GM12878 (cell line): ENCODE measurements around the gene CADM2. TPM values are rescaled to one million over a fixed set of nuclear protein-coding genes. Genes with fewer than 3 reads are reported as not detected.

Experiments used
- ATAC-seq: fragments of 200-7000 bp; cut with Tn5 transposase; 3 replicates; pipeline ENCODE4 v1.9.1; 2020; ENCODE audit warnings: mild to moderate bottlenecking, moderate library complexity
- BruUV-seq: library from RNA; stranded (reverse); fragments of 400-500 nt; replicated peaks from 2 replicates; lab custom pipeline; 2021; lab: Mats Ljungman, UMichigan
- CTCF ChIA-PET: fragments of 300-600 bp; sonication (Branson Sonifier 250); formaldehyde crosslinking; extraction: SDS; loops from one replicate; lab custom pipeline; 2021; ENCODE audit warnings: inconsistent platforms; lab: Yijun Ruan, JAX
- POLR2A ChIA-PET: fragments of 350-600 bp; formaldehyde crosslinking; extraction: SDS; loops from one replicate; lab custom pipeline; 2021; ENCODE audit warnings: inconsistent platforms; lab: Charles Lee
- RAD21 ChIA-PET: fragments of 300-600 bp; sonication (Branson Sonifier 250); formaldehyde crosslinking; loops from one replicate; lab custom pipeline; 2023; ENCODE audit warnings: antibody characterized with exemption; ENCODE audit not compliant: unreplicated experiment; lab: Charles Lee
- SMC1A ChIA-PET: fragments of 300-600 bp; sonication (Branson Sonifier 250); formaldehyde crosslinking; loops from one replicate; lab custom pipeline; 2023; ENCODE audit not compliant: unreplicated experiment, uncharacterized antibody; lab: Charles Lee
- DNase-seq: peaks from one replicate; pipeline ENCODE4 v3.0.0-alpha.2; 2011; ENCODE audit warnings: low read depth, low spot score
- FAIRE-seq: peaks from 3 replicates; lab custom pipeline; 2011; peaks lifted over from hg19 to GRCh38; lab: Jason Lieb, UNC
- H2AFZ ChIP-seq: 2 replicates; pipeline ENCODE4 v1.6.0; 2011; ENCODE audit warnings: low read depth, low read length, control low read depth; ENCODE audit not compliant: control insufficient read depth
- H3K27ac ChIP-seq: 2 replicates; pipeline ENCODE4 v1.5.1; 2011; ENCODE audit warnings: control low read depth; ENCODE audit not compliant: control insufficient read depth, insufficient read depth
- H3K27me3 ChIP-seq, 2 experiments: replicated peaks in 1 of 2; 2 replicates each; pipeline versions ENCODE4 v1.6.0 to v1.6.1; 2011; ENCODE audit warnings: low read length in 1 of 2; ENCODE audit not compliant: control insufficient read depth in 2 of 2, insufficient read depth in 2 of 2
- H3K36me3 ChIP-seq, 2 experiments: 2 replicates each; pipeline ENCODE4 v1.5.1; 2011; ENCODE audit warnings: low read length in 1 of 2; ENCODE audit not compliant: control insufficient read depth in 2 of 2, insufficient read depth in 2 of 2
- H3K4me1 ChIP-seq: 2 replicates; pipeline ENCODE4 v1.6.1; 2011; ENCODE audit warnings: mild to moderate bottlenecking, low read length, moderate library complexity, mixed read lengths; ENCODE audit not compliant: control insufficient read depth, insufficient read depth
- H3K4me2 ChIP-seq: 2 replicates; pipeline ENCODE4 v1.6.0; 2011; ENCODE audit warnings: control low read depth; ENCODE audit not compliant: control insufficient read depth, insufficient read depth
- H3K4me3 ChIP-seq: fragments of 200-600 bp; sonication (generic); 2 replicates; pipeline ENCODE4 v1.5.1; 2016
- H3K79me2 ChIP-seq: 2 replicates; pipeline ENCODE4 v1.6.0; 2011; ENCODE audit warnings: low read length; ENCODE audit not compliant: control insufficient read depth, insufficient read depth
- H3K9ac ChIP-seq: 2 replicates; pipeline ENCODE4 v1.8.0; 2011; ENCODE audit warnings: low read length, control low read depth, mixed read lengths; ENCODE audit not compliant: control insufficient read depth, insufficient read depth
- H3K9me3 ChIP-seq: replicated peaks from 3 replicates; pipeline ENCODE4 v1.5.1; 2011; ENCODE audit warnings: mild to moderate bottlenecking, low read length; ENCODE audit not compliant: control insufficient read depth, insufficient read depth
- H4K20me1 ChIP-seq: 2 replicates; pipeline ENCODE4 v1.6.0; 2011; ENCODE audit not compliant: control insufficient read depth, insufficient read depth
- DPF2 ChIP-seq: fragments of 450-650 bp; IDR thresholded peaks from 2 replicates; pipeline ENCODE4 v1.6.1; 2017; ENCODE audit warnings: mild to moderate bottlenecking
- E2F8 ChIP-seq: fragments of 450-650 bp; IDR thresholded peaks from 2 replicates; pipeline ENCODE4 v1.6.1; 2018; ENCODE audit warnings: mild to moderate bottlenecking, low read depth, moderate library complexity; ENCODE audit not compliant: partially characterized antibody
- KDM1A ChIP-seq: fragments of 200-600 bp; sonication (generic); IDR thresholded peaks from 2 replicates; pipeline ENCODE4 v1.6.1; 2016; ENCODE audit warnings: borderline replicate concordance
- NFXL1 ChIP-seq: fragments of 450-650 bp; IDR thresholded peaks from 2 replicates; pipeline ENCODE4 v1.6.1; 2017; ENCODE audit warnings: antibody characterized with exemption, mild to moderate bottlenecking, borderline replicate concordance
- NFYB ChIP-seq: IDR thresholded peaks from 2 replicates; pipeline ENCODE4 v1.6.1; 2011; ENCODE audit warnings: low read depth, mild to moderate bottlenecking, low read length, improper control_type of control experiment, moderate library complexity; ENCODE audit not compliant: insufficient read depth
- RAD21 ChIP-seq: IDR thresholded peaks from 2 replicates; pipeline ENCODE4 v1.6.1; 2011; ENCODE audit warnings: mild to moderate bottlenecking, low read depth, low read length, moderate library complexity; ENCODE audit not compliant: insufficient read depth
- RCOR1 ChIP-seq: conservative IDR thresholded peaks from 2 replicates; pipeline ENCODE4 v1.6.1; 2012; ENCODE audit warnings: low read depth, low read length, improper control_type of control experiment
- REST ChIP-seq: IDR thresholded peaks from 2 replicates; pipeline ENCODE4 v1.6.1; 2012; ENCODE audit warnings: mild to moderate bottlenecking, low read depth, low read length
- SMAD1 ChIP-seq: fragments of 450-650 bp; IDR thresholded peaks from 2 replicates; pipeline ENCODE4 v1.6.1; 2018; ENCODE audit warnings: mild to moderate bottlenecking, low read depth; ENCODE audit not compliant: partially characterized antibody
- TCF12 ChIP-seq: IDR thresholded peaks from 2 replicates; pipeline ENCODE4 v1.6.1; 2011; ENCODE audit warnings: low read depth, mild to moderate bottlenecking, low read length
- ZBTB40 ChIP-seq: fragments of 450-650 bp; IDR thresholded peaks from 2 replicates; pipeline ENCODE4 v1.6.1; 2016; ENCODE audit warnings: mild to moderate bottlenecking, moderate library complexity, borderline replicate concordance
- ZNF24 ChIP-seq: fragments of 450-650 bp; IDR thresholded peaks from 2 replicates; pipeline ENCODE4 v1.6.1; 2017; ENCODE audit warnings: antibody characterized with exemption, mild to moderate bottlenecking
- WGBS: methylation state at CpG from one replicate; pipeline ENCODE4 v1.1.6; 2016; ENCODE audit warnings: low lambda C conversion rate; ENCODE audit not compliant: insufficient replicate concordance, insufficient coverage; ENCODE audit errors: missing lambda C conversion rate; 5-methylcytosine and 5-hydroxymethylcytosine counted together
- in situ Hi-C: fragments of 300-500 bp; cut with MboI; formaldehyde crosslinking; loops from 9 replicates; pipeline ENCODE4 v1.14.3; 2018; ENCODE audit warnings: mixed read lengths
- intact Hi-C: fragments of 100-400 bp; cut with micrococcal nuclease; formaldehyde crosslinking; loops from one replicate; pipeline ENCODE4 v1.14.2; 2022; ENCODE audit not compliant: unreplicated experiment
- polyA plus RNA-seq, 11 experiments: library from polyadenylated mRNA; depleted of rRNA in 4 of 11; unstranded in 6 of 11; stranded (reverse) in 5 of 11; fragments of >200 nt; fragmentation: Nextera tagmentation in 4 of 11; fragmentation: Illumina TruSeq in 1 of 11; extraction: Ambion mirVana in 4 of 11; extraction: Trizol in 1 of 11; gene quantifications; 1 replicate in 1 of 11; 2 replicates in 10 of 11; pipeline versions ENCODE4 v1.2.1 to v1.2.3, GENCODE V29; 2011 to 2016; ENCODE audit warnings: inconsistent platforms in 2 of 11, missing spikeins in 2 of 11, low read depth in 1 of 11
- total RNA-seq, 4 experiments: library from RNA; depleted of rRNA in 3 of 4; stranded (reverse); fragments of >200 nt in 3 of 4; fragmentation: Illumina TruSeq in 1 of 4; extraction: Trizol in 1 of 4; gene quantifications; 2 replicates each; pipeline versions ENCODE4 v1.2.1 to v1.2.3, GENCODE V29; 2013 to 2021

The CADM2 gene
- total and polyA plus RNA-seq, 10 of the 15 experiments (the other 5 are each of a cell fraction or from before 2014, with no cell fraction given), result 0.13 TPM; not detected in 9

GRCh38 chr3:85051786-85052185, 93.0 kb downstream of the CADM2 start:
- no peak overlapping the region for H3K9ac ChIP-seq
- no peak overlapping the region for H2AFZ ChIP-seq
- intact Hi-C loops, result no loop called here
- no peak overlapping the region for H3K4me3 ChIP-seq
- no peak overlapping the region for H3K4me2 ChIP-seq
- DNase-seq (no peak), ATAC-seq (no peak), FAIRE-seq (no peak)
- H3K9me3 ChIP-seq, result no peaks in the 10 kb centered on the region
- H3K79me2 ChIP-seq, result no peaks in the 10 kb centered on the region
- 0% methylated on average over 1 of the region's 1 CpG for WGBS
- H3K27me3 ChIP-seq, result no peaks in the 10 kb centered on the region
- ChIA-PET SMC1A (interaction anchor here (1.1 kb wide), 1 partner anchor 115 kb away, joined by 3 read pairs; no protein-coding TSS in a partner anchor), CTCF (no interaction called here), POLR2A (no interaction called here), RAD21 (no interaction called here)
- BruUV-seq, result no TSS peak
- no peaks in the 10 kb centered on the region for H3K36me3 ChIP-seq
- in situ Hi-C loops, result no loop called here
- H3K27ac ChIP-seq, result no peak overlapping the region
- H4K20me1 ChIP-seq, result no peaks in the 10 kb centered on the region
- H3K4me1 ChIP-seq, result no peaks in the 10 kb centered on the region
- TF ChIP-seq ZNF24 (no peak), ZBTB40 (no peak), RAD21 (no peak), KDM1A (no peak), E2F8 (no peak), RCOR1 (no peak), NFXL1 (no peak), SMAD1 (no peak), NFYB (no peak), DPF2 (no peak), REST (no peak), TCF12 (no peak)
